NK-92 treated with Interleukin-12 subunit alpha and Interleukin-12 subunit beta, amount 100 ng/mL, for 24 hours (cell line): ENCODE measurements around the gene KCNJ4.

ENCODE experiments used
- DNase-seq: peaks from one replicate; lab custom pipeline; 2025; lab: John Stamatoyannopoulos, UW

The KCNJ4 gene

DNA sequence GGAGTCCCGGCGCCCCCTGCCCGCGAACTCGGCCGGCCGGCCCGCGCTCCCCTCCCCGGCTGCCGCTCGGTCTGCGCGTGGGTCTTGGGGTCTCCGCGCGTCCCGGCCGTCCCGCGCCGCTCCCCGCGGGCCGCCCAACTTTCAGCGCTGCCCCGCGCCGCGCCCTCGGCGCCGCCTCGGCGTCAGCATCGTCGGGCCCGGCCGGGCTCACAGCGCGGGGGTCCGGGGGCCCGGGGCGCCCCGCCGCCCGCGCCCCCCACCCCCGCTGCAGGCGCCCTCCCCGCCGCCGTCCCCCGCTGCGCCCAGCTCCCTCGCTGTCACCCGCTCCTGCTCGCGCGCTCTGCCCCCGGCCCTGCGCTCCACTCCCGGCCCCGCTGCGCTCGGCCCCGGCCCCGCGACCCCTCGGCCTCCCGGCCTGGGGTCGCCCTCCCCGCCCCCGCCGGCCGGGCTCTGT, at the start of gene KCNJ4:
Gene KCNJ4, minus strand, starts transcription at position 124 of the 454 bp plus-strand sequence. CDS start 27,067 bp downstream, outside the sequence.
- no peak for DNase-seq

DNA sequence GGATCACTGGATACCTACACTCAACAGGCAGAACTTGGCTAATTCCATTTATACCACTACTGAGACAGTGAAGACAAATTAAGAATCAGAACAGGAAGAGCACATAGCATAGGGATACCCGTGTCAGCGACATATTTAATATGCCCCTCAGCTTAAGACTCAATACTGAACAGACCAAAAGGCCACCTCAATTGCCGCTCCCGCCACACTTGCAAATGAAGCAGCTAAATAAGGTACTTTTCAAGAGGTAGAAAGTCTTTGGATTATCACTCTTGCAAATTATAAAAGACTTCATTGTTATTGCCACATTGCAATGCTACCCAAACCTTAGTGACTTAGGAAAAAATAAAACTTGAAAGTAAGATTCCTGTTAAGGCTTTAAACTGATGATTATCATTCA, 48.0 kb upstream of the KCNJ4 start:
- no peak for DNase-seq

DNA sequence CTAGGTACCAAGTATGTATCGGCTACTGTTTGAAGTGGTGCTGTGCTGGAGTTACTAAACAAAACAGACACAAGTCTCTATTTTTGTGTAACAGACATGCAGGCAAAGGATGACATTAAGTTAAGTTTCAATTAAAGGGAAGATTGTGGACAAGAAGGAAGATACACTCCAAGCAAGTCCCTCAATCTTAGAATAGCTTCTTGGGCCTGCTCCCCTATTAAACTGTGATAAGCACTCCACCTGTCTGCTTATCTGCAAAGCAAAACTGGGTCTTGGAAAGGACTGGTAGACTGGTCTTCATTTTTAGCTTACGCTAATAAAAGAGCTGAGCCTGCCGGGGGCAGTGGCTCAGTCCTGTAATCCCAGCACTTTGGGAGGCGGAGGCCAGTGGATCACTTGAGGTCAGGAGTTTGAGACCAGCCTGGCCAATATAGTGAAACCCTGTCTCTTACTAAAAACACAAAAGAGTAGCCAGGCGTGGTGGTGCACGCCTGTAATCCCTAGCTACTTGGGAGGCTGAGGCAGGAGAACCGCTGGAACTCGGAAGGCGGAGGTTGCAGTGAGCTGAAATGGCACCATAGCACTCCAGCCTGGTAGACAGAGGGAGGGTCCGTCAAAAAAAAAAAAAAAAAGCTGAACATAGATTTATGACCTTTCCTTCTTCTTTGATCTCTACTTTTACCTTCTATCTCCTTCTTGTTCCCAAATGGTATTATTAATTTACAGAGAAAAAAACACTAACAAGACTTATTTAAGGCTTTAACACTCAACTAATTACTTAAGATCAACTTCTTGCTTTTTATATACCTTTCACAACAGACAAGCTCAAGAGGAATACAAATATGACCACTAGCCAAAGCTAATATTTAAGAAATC, 47.0 kb upstream of the KCNJ4 start:
- no peak for DNase-seq

DNA sequence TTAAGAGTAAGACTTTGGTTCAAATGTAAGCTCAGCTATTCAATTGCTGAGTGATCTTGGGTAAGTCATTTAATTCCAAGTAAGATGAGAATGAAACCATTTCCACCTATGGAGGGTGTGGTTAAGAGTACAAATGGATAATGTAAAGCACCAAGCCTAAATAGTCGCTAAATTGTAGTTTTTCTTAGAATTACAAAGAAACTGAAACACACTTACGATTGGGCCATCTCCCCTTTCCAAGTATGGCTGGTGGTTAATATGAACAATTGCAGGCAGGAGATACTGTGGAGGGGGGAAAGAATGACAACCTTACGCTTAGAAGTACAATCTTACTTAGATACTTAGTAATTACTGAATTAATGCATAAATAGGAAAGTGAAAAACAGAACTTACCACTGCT, 42.9 kb upstream of the KCNJ4 start:
- no peak for DNase-seq

DNA sequence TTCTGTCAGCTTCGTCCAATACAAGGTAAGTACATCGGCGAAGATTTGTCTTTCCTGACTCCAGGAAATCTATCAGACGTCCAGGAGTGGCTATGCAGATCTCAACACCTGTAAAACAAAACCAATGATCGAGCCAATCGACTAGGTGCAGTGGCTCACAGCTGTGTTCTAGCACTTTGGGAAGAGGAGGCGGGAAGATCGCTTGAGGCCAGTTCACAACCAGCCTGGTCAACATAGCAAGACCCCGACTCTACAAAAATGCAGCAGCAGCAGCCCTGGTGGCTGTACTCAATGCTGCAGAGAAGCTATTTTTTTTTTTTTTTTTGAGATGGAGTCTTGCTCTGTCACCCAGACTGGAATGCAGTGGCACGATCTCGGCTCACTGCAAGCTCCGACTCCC, 39.9 kb upstream of the KCNJ4 start:
- no peak for DNase-seq

DNA sequence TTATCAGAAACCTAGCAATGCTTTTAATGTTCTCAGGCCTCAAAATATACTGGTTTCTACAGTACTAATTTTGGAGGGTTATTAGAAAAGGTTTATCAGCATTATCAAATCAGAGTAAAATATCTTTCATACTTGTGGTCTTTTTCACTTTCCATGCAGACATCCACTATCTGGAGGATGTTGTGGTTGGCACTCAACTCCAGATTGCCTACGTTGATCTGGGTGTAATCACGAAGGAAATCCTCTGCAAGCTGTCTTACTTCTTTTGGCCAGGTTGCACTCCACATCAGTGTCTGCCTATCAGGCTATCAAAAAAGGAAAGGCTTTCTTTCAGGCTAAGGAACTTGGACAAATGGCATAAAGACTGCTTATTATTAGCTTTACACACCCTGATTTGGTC, 39.5 kb upstream of the KCNJ4 start:
- DNase-seq: no peak

DNA sequence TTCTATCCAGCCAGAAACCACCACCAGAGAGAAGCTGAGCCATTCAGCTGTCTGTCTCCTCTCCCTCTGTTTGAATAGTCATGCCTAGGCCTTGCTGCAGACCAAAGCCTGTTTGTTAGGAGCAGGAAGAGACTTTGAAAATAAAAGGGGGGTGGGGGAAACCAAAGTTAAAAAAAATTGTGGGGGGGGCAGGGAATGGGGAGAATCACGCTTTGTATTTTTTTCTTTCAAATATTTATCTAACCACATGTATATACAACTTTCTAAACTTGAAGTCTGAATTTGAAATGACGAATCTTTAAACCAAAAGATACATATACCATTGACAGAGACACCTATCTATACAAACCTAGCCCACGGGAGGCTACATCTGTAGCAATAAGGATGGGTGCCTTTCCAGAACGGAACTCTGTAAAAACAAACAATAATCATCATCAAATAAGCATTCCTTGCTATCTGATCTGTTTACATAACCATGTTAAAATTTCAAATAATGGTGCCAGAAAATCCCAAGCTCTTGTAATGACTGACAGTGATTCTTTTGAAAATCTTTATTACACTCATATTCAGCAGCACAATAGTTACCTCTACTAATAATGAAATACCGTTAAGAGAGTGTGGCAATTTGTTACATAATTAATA, 36.8 kb upstream of the KCNJ4 start:
- DNase-seq: no peak

DNA sequence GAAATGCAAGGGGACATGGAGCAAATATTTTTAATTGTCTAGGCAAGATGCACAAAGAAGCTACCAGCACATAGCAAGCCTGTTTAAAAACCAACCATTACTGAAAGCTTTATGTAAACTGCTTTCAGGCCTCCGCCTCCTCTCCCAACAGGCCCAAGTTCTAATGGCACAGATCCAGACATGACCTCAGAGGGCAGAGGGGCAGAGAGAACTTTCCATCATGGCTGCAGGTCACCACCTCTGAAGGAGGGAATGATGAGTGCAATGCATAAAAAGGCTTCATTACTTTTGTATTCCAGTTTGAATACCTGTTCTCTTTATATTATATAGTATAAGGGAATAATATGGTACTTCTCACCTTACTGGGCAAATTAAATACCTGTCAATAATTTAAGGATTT, 35.9 kb upstream of the KCNJ4 start:
- no peak for DNase-seq

DNA sequence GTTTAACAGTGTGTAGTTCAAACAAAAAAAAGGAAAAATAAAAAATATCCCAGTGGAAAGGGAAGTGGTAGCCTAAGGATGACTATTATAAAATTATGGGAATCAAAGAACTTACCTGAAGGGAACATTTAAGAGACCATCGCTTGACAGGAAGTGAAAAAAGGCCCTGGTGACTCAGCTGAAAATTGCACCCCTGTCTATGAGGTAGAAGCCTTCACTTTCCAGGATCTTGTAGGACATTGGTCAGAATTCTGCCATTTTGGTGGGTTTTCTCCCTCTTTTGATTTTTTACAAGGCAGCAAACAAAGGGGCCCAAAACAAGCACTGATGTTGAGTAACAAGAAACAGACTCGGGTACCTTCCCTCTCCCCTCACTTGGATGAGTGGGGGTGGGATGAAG, 35.5 kb upstream of the KCNJ4 start:
- DNase-seq: no peak

DNA sequence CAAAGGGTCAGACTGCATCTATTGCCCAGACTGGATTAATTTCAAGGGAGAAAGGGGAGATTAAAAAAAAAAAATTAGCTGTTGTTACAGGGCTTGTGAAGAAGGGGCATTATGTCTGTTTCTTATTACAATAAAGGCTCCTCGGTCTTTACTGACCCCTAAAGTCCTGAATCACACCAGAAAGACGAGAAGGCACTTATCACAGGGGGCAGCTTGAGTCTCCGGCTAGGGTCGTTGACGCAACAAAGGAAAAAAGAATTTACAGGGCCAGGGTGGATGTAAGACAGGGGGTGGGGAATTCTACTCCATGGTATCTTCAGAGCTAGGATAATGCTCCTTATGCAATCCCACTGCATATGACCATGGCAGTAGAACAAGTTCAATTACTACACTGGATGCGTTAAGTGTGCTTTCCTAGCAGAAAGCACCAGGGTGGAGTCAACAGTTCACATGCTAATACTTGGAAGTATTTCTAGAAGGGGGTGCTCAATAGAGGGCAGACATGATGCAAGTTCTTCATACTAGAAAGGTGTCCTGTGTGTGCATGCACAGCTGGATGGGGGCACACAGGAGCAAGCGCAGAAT, 34.7 kb upstream of the KCNJ4 start:
- DNase-seq: no peak

DNA sequence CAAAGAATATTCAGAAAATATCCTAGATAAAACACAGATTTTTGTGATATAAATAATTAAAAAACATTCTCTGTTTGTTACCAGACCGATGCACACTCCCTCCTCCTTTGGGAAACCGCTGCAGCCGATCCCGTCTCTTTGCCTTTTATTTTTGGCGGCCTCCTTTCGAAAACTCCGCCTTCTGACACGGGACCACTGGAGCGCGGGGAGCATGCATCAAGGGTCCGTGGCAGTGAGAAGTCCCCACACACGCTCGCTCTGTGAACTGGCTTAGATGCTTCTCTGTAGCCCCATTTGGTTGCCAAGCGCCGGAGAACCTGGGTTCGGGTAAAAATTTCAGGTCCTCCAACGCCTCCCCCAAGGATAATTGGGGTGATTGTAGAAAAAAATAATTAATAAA, 34.1 kb upstream of the KCNJ4 start:
- DNase-seq: no peak

DNA sequence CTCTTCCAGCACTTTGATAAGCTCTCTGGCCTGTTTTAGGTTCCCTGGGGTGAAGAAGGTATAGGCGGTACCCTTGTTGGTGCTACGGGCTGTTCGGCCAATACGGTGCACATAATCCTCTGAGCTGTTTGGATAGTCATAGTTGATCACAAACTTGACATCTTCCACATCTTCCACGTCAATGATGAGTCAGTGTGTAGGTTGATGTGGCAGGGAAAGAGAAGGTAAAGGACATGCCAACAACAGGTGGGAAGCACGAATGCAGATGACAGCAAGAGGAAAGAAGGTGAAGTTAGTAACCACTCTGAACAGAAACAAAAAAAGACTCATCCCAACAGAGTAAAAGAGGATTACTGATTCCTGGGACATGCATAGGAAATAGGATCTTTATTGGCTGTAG, 32.9 kb upstream of the KCNJ4 start:
- no peak for DNase-seq

DNA sequence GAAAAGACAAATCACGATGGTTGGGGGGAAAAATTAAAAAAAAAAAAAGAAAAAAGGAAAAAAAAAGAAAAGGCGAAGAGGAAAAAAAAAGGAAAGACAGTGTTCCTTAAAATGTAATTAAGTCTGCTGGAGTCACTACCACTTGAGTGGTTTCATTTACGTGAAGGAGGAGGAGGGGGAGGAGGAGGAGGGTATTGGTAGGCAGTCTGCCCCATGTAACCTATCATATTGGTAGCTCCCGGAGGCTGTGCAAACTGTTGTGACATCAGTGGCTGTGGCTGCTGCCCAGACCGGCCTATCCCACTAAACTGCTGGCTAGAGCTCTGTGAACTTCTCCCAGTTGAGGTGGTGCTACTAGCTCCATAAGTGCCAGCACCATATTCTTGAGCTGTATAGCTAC, 30.8 kb upstream of the KCNJ4 start:
- no peak for DNase-seq

DNA sequence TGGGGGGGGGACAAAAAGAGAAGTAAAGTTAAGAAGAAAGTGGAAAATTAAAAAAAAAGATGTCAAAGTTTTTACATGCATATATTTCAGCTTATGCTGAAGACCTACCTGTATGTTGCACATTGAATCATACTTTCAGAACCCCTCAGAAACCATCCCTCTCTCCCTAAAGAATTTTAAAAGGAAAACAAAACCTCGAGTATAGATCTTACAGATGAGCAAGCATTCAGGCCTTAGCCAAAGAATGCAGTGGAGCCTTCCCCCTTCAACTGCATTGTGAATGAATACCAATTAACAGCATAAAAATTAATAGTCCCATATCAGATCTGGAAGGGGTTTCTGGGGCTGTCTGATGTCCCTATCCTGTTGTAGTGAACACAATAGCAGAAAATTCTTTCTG, 29.2 kb upstream of the KCNJ4 start:
- DNase-seq: no peak

DNA sequence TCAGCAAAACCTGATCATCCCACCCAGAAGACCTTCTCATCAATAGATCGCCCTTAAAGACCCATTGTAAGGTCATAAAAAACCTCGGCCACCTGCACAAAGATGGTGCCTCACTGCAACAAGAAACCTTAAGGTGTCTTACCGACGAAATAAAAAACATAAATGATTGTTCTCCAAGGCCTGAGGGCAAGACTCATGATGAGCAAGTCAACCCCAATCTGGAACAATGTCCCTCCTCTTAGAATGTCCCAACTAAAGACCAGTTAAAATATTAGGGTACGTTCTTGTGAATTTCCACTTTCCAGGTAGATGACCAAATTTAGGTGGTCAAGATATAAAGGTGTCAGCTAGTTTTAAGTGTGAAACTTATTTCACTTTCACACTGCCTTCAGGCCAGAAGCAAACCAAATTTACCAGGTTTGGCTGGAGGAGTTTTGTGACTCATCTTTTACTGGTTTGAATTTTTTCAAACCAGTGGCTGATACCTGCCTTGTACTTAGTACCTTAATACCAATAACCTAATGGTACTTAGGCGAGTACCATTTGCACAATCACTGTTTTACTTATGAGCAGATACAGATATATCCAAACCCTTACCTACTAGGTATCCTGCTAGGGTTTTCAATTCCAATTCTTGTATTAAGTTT, 27.8 kb upstream of the KCNJ4 start:
- DNase-seq: no peak

DNA sequence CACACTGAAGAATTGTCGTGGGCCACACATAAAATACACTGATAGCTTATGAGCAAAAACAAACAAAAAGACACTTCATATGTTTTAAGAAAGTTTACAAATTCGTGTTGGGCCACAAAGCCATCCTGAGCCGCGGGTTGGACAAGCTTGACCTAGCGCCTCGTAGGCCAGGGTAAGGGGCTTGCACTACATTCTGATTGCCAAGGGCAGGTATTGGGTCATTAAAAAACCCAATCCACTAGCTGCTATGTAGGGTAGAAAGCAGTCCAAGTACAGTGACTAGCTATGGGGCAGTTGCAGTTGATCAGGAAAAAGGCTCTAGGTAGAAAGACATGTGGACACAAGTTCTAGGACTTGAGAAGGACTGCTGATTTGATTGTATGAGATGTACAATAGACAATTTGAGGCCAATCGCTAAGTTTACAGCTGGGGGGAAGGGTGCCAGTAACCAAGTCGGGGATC, 26.9 kb upstream of the KCNJ4 start:
- DNase-seq: no peak

DNA sequence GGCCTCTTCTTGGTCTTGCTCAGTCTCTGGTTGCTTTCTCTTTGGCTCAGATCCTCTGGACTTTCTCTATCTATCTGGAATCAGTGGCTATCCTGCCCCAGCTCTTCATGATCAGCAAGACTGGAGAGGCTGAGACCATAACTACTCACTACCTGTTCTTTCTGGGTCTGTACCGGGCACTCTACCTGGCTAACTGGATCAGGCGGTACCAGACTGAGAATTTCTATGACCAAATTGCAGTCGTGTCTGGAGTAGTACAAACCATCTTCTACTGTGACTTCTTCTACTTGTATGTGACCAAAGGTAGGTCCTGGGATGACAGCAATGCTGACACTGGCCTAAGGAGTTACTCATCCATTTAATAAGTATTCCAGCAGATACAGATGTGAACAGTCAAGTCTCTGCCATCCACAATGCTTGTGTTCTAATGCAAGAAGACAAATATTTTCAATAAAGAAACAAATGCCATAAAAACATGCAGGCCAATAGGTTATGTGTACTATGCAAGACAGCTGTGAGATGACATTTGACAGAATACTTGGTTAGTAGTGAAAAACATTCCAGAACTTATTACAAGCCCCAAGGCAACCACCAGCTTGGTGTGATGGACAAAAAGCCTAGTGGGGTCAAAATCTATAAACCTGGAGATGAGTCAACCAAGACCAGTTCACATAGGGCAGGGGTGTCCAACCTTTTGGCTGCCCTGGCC, 26.3 kb upstream of the KCNJ4 start:
- DNase-seq: no peak

DNA sequence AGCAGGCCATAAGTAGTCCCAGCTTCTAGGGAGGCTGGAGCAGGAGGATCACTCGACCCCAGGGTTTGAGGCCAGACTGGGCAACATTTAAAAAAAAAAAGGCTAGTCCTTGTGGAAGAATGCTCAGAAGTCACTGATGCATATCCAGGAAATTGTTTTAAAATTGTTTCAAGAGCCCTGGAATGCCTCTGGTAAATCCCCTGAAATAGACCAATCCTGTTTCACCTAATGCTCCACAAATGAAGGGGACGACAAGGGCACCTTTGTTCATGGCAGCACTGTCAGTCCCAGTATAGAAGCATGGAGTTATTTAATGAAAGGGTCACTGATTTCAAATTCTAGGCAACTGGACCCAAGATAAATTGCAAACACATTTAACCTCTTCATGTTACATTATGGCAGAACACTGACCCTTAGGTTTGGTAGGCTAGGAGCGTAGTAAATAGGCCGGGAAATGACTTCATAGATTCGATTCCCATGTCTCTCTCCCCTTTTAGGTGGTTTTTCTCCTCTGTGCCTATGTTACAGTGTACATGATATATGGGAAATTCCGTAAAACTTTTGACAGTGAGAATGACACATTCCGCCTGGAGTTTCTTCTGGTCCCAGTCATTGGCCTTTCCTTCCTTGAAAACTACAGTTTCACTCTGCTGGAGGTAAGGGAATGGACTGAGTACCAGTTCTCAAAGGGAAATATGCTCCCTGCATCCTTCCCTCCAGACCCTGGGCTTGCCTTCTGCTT, 24.3 kb upstream of the KCNJ4 start:
- no peak for DNase-seq

DNA sequence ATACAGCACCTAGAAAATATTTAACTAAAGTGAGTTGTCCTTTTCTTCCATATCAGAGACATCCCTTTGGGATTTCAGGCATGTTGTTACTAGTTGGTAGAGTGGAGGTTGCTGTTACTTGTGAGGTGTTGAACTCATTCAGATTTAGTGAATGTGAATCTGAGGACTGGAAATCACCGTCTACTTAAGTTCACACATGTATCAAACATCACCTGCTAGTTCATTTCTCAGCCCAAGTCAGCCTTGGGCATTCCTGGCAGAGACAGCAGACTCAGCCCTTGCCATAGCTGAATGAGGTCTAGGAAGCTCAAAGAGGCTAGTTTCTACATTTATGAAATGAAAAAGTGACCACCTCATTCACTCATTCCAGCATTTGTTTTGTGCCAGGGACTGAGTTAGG, 22.6 kb upstream of the KCNJ4 start:
- DNase-seq: no peak

DNA sequence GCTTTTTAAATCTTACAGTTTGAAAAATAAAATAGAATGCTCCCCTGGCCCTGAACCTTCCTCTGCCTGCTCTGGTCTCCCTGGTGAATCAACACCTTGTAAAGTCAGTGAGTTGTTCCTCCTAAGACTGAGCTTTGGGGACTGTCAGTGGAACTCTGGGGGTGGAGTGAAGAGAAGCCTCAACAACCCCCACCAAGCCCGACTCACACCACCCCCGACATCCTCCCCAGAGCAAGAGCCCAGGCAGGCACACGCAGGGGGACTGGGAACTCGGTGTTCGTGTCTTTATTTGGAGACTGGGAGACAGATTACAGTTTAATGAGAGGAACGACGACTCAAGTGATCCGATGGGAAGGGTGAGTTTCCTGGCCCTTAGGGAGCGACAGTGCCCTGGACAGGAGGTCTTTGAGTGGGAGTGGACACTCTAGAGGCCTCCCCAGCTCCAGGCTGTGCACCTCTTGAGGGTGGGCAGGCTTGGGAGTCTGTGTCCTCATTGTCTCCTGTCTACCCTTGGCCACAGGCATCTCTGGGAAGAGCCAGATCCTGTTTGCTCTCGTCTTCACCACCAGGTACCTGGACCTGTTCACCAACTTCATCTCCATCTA, 19.1 kb upstream of the KCNJ4 start:
- no peak for DNase-seq

DNA sequence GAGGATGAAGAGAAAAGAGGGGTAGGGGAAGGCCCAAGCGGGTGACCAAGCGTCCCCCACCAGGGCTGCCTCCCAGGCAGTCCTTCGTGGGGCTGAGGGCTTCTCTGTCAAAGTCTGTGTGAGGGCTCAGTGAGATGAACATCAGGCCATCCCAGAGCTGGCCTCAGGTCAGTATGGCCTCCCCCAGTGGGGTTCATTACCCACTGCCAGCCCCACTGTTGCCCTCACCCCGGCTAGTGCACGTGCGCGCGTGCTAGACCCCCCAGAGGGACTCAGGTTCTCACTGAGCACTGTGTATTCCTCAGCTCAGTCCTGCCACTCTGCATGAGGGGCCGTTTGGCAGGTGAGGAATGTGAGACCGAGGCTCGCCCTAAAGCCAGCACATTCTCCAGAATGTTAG, 16.2 kb upstream of the KCNJ4 start:
- no peak for DNase-seq
